Measurements from ENCODE around the gene RNU5B-1. TPM values are rescaled to one million over a fixed set of nuclear protein-coding genes. Genes with fewer than 3 reads are reported as not detected.

Gene RNU5B-1
- total and polyA plus RNA-seq, 2 of the 8 experiments (the other 6 are each of a cell fraction or from before 2014, with no cell fraction given): not detected

- TF ChIP-seq CTCF (IDR thresholded peaks at IDR 0.05; ENCODE audit: control extremely low read depth in 1 of 3, insufficient read depth in 1 of 3, low read depth in 1 of 3, low read length in 3 of 3) (peak; percentile 37 to 66 (median 45)), KDM4A (IDR thresholded peaks at IDR 0.05; ENCODE audit: low read depth, low read length, severe bottlenecking) (peak; percentile 51), PHF8 (conservative IDR thresholded peaks at IDR 0.05; ENCODE audit: low read depth, low read length) (0 out of 2 replicates have a peak, but pooled peaks have one; percentile 41), YY1 (IDR thresholded peaks at IDR 0.05; ENCODE audit: low read depth, low read length) (0 out of 2 replicates have a peak, but pooled peaks have one; percentile 3), SIX5 (IDR thresholded peaks at IDR 0.05; ENCODE audit: low read depth, low read length) (no peak), HDAC2 (IDR thresholded peaks at IDR 0.05; ENCODE audit: borderline replicate concordance in 1 of 2, low read depth in 2 of 2, low read length in 2 of 2) (peak in 1 of 2 experiments; percentile 72; a peak in 1 of 4 replicates), SIN3A (conservative IDR thresholded peaks at IDR 0.05 in 1 of 2, IDR thresholded peaks at IDR 0.05 in 1 of 2; ENCODE audit: low read depth in 1 of 2, low read length in 2 of 2) (peak; percentile 78 to 84; a peak in 2 of 4 replicates)
Observed at GRCh38 chr15:65286704-65287519, 17.6 kb upstream of the RNU5B-1 start, which contains the start of gene PARP16 (continued).
